PC-3 (cell line): ENCODE measurements around the gene SRD5A3.

Experiments
- EZH2 ChIP-seq: fragments of 300-600 bp; sonication (generic); IDR thresholded peaks from one replicate; pipeline ENCODE4 v1.6.1; 2017; ENCODE audit warnings: antibody characterized with exemption, mild to moderate bottlenecking, low read length; ENCODE audit not compliant: unreplicated experiment
- EZH2phosphoT487 ChIP-seq: fragments of 300-600 bp; sonication (generic); IDR thresholded peaks from 2 replicates; pipeline ENCODE4 v1.6.1; 2018; ENCODE audit warnings: mild to moderate bottlenecking, antibody characterized with exemption, low read length, borderline replicate concordance
- TF ChIP-seq, protein P1 (sequence below): fragments of 300-600 bp; sonication (generic); conservative IDR thresholded peaks from 2 replicates; pipeline ENCODE4 v1.5.1; 2017; ENCODE audit warnings: antibody characterized with exemption, low read depth, mild to moderate bottlenecking, low read length

- TF ChIP-seq EZH2phosphoT487 (no peak), EZH2 (no peak)
- TF ChIP-seq, protein P1, sequence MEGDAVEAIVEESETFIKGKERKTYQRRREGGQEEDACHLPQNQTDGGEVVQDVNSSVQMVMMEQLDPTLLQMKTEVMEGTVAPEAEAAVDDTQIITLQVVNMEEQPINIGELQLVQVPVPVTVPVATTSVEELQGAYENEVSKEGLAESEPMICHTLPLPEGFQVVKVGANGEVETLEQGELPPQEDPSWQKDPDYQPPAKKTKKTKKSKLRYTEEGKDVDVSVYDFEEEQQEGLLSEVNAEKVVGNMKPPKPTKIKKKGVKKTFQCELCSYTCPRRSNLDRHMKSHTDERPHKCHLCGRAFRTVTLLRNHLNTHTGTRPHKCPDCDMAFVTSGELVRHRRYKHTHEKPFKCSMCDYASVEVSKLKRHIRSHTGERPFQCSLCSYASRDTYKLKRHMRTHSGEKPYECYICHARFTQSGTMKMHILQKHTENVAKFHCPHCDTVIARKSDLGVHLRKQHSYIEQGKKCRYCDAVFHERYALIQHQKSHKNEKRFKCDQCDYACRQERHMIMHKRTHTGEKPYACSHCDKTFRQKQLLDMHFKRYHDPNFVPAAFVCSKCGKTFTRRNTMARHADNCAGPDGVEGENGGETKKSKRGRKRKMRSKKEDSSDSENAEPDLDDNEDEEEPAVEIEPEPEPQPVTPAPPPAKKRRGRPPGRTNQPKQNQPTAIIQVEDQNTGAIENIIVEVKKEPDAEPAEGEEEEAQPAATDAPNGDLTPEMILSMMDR, result no peak
Observed at GRCh38 chr4:55330241-55330640, 15.8 kb upstream of the SRD5A3 start.
